Esophagus muscularis mucosa (tissue), 3 donors: ENCODE measurements around the gene SAXO1.

Experiments
- CTCF ChIP-seq, 3 experiments: fragments of 200-600 bp in 2 of 3; fragments of 450-650 bp in 1 of 3; sonication (generic) in 2 of 3; IDR thresholded peaks; one replicate each; pipeline ENCODE4 v1.5.1; 2017 to 2019; ENCODE audit warnings: antibody characterized with exemption in 3 of 3, mild to moderate bottlenecking in 2 of 3, moderate library complexity in 1 of 3
- POLR2AphosphoS5 ChIP-seq, 2 donors: sonication (generic); formaldehyde crosslinking; IDR thresholded peaks; one replicate each; pipeline ENCODE4 v1.6.1; 2017; ENCODE audit warnings: antibody characterized with exemption in 2 of 2

GRCh38 chr9:18976221-18976708 is 56.7 kb downstream of the SAXO1 start:
- no peak for TF ChIP-seq CTCF (IDR thresholded peaks at IDR 0.05)
- no peak for TF ChIP-seq POLR2AphosphoS5 (IDR thresholded peaks at IDR 0.05)
